ENCODE results near the gene PPFIA1. TPM values are rescaled to one million over a fixed set of nuclear protein-coding genes. Genes with fewer than 3 reads are reported as not detected.

The PPFIA1 gene
- total and polyA plus RNA-seq, 2 of the 8 experiments (the other 6 are each of a cell fraction or from before 2014, with no cell fraction given) = 44.3 to 73.5 TPM

DNA sequence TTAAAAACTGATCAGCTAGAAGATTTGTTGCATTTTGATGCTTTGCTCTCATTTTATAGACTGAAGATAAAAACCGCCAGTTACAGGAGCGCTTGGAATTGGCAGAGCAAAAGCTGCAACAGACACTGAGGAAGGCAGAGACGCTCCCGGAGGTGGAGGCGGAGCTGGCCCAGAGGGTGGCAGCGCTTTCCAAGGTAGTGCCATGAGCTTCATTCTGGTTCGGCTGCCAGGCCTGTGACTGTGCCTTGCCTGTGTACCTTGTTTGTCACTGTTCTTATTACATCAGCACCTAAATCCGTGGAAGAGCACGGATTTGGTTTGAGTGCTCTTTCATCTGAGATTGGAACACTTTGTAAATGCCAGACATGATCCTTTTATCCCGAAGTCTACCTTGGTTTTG, 61.4 kb downstream of the PPFIA1 start (continued):
- TF ChIP-seq, protein P1, sequence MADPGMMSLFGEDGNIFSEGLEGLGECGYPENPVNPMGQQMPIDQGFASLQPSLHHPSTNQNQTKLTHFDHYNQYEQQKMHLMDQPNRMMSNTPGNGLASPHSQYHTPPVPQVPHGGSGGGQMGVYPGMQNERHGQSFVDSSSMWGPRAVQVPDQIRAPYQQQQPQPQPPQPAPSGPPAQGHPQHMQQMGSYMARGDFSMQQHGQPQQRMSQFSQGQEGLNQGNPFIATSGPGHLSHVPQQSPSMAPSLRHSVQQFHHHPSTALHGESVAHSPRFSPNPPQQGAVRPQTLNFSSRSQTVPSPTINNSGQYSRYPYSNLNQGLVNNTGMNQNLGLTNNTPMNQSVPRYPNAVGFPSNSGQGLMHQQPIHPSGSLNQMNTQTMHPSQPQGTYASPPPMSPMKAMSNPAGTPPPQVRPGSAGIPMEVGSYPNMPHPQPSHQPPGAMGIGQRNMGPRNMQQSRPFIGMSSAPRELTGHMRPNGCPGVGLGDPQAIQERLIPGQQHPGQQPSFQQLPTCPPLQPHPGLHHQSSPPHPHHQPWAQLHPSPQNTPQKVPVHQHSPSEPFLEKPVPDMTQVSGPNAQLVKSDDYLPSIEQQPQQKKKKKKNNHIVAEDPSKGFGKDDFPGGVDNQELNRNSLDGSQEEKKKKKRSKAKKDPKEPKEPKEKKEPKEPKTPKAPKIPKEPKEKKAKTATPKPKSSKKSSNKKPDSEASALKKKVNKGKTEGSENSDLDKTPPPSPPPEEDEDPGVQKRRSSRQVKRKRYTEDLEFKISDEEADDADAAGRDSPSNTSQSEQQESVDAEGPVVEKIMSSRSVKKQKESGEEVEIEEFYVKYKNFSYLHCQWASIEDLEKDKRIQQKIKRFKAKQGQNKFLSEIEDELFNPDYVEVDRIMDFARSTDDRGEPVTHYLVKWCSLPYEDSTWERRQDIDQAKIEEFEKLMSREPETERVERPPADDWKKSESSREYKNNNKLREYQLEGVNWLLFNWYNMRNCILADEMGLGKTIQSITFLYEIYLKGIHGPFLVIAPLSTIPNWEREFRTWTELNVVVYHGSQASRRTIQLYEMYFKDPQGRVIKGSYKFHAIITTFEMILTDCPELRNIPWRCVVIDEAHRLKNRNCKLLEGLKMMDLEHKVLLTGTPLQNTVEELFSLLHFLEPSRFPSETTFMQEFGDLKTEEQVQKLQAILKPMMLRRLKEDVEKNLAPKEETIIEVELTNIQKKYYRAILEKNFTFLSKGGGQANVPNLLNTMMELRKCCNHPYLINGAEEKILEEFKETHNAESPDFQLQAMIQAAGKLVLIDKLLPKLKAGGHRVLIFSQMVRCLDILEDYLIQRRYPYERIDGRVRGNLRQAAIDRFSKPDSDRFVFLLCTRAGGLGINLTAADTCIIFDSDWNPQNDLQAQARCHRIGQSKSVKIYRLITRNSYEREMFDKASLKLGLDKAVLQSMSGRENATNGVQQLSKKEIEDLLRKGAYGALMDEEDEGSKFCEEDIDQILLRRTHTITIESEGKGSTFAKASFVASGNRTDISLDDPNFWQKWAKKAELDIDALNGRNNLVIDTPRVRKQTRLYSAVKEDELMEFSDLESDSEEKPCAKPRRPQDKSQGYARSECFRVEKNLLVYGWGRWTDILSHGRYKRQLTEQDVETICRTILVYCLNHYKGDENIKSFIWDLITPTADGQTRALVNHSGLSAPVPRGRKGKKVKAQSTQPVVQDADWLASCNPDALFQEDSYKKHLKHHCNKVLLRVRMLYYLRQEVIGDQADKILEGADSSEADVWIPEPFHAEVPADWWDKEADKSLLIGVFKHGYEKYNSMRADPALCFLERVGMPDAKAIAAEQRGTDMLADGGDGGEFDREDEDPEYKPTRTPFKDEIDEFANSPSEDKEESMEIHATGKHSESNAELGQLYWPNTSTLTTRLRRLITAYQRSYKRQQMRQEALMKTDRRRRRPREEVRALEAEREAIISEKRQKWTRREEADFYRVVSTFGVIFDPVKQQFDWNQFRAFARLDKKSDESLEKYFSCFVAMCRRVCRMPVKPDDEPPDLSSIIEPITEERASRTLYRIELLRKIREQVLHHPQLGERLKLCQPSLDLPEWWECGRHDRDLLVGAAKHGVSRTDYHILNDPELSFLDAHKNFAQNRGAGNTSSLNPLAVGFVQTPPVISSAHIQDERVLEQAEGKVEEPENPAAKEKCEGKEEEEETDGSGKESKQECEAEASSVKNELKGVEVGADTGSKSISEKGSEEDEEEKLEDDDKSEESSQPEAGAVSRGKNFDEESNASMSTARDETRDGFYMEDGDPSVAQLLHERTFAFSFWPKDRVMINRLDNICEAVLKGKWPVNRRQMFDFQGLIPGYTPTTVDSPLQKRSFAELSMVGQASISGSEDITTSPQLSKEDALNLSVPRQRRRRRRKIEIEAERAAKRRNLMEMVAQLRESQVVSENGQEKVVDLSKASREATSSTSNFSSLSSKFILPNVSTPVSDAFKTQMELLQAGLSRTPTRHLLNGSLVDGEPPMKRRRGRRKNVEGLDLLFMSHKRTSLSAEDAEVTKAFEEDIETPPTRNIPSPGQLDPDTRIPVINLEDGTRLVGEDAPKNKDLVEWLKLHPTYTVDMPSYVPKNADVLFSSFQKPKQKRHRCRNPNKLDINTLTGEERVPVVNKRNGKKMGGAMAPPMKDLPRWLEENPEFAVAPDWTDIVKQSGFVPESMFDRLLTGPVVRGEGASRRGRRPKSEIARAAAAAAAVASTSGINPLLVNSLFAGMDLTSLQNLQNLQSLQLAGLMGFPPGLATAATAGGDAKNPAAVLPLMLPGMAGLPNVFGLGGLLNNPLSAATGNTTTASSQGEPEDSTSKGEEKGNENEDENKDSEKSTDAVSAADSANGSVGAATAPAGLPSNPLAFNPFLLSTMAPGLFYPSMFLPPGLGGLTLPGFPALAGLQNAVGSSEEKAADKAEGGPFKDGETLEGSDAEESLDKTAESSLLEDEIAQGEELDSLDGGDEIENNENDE (IDR thresholded peaks at IDR 0.05; ENCODE audit: insufficient replicate concordance, low read length) = no peak
- TF ChIP-seq JUN (IDR thresholded peaks at IDR 0.05; ENCODE audit: low read depth, low read length) = no peak
- no peak for TF ChIP-seq TCF12 (IDR thresholded peaks at IDR 0.05; ENCODE audit: low read depth, low read length)
- no peak for TF ChIP-seq ASH2L (IDR thresholded peaks at IDR 0.05; ENCODE audit: low read length)
- no peak for TF ChIP-seq HDAC2 (IDR thresholded peaks at IDR 0.05; ENCODE audit: borderline replicate concordance in 1 of 2, low read depth in 2 of 2, low read length in 2 of 2)
- TF ChIP-seq, protein P2, sequence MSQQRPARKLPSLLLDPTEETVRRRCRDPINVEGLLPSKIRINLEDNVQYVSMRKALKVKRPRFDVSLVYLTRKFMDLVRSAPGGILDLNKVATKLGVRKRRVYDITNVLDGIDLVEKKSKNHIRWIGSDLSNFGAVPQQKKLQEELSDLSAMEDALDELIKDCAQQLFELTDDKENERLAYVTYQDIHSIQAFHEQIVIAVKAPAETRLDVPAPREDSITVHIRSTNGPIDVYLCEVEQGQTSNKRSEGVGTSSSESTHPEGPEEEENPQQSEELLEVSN (IDR thresholded peaks at IDR 0.05) = no peak
- TF ChIP-seq, protein P3, sequence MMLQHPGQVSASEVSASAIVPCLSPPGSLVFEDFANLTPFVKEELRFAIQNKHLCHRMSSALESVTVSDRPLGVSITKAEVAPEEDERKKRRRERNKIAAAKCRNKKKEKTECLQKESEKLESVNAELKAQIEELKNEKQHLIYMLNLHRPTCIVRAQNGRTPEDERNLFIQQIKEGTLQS (IDR thresholded peaks at IDR 0.05; ENCODE audit: insufficient read depth, low read depth, low read length) = no peak
- no peak for TF ChIP-seq CBX5 (IDR thresholded peaks at IDR 0.05; ENCODE audit: low read depth, low read length)
- TF ChIP-seq CBX8 (IDR thresholded peaks at IDR 0.05; ENCODE audit: borderline replicate concordance, low read depth, low read length) = no peak
- TF ChIP-seq GABPA (IDR thresholded peaks at IDR 0.05; ENCODE audit: borderline replicate concordance, insufficient read depth, low read length) = no peak

Data from H1 (cell line).